Right lobe of liver (tissue), 4 donors: ENCODE data around the gene TH.

Source experiments
- CTCF ChIP-seq, 4 donors: fragments of 200-600 bp in 3 of 4; fragments of 450-650 bp in 1 of 4; IDR thresholded peaks; one replicate each; pipeline versions ENCODE4 v1.5.1 to v1.8.0; 2016 to 2022; ENCODE audit warnings: antibody characterized with exemption in 4 of 4, mild to moderate bottlenecking in 2 of 4
- POLR2A ChIP-seq: fragments of 450-650 bp; IDR thresholded peaks from one replicate; pipeline ENCODE4 v1.6.1; 2017; ENCODE audit warnings: antibody characterized with exemption, mild to moderate bottlenecking
- donor health status: DM: no; HTN: no; CAD: no.
- donor health status: DM: no; HTN: no; CAD: no.
- donor health status: DM: no; HTN: yes; CAD: no.

DNA sequence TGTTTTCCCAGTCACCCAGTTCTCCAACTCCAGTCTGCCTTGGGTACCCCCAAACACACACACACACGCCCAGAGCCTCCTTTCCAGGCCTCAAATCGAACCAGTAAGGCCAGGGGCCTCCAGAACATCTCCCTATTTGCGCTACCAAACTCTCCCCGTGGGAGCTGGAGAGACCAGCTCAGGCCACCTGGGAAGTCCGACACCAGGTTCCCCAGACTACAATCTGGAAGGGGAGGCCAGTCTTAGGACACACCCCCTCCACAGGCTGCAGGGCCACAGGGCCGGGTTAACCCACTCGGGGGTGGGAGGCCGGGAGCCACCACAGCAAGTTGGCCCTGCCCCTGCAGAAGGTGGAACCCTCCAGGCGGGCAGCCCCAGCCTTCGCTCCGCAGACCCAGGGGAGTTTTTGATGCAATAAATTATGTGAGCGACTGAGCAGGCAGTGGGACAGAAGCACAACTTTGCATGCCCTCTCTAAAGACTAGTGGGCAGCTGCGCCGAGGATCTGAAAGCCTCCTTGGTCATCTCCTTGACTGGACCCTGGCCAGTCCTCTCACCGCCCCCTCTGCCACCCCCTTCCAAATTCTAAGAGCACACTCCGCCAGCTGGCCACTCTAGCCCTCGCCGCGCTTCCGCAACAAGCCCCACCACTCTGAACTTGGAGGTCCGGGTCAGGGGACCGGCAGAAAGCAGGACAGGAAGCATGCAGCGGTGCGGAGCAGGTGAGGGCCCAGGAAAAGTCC, 35.2 kb downstream of the TH start:
- TF ChIP-seq CTCF (IDR thresholded peaks at IDR 0.05) = no peak
- TF ChIP-seq POLR2A = no peak
